ENCODE measurements around the gene OR2T10. TPM values are rescaled to one million over a fixed set of nuclear protein-coding genes. Genes with fewer than 3 reads are reported as not detected.
"Not testable (repeated sequence)": the region's sequence is repeated elsewhere in the genome, so short reads cannot be mapped to it uniquely, and the experiment has no call there.

Gene OR2T10
- total and polyA plus RNA-seq, 2 donors, result not detected

GRCh38 chr1:248576260-248576980 lies 21.1 kb downstream of the OR2T10 start:
- Histone ChIP-seq H3K9me3 (ENCODE audit: control insufficient read depth in 2 of 2, insufficient read depth in 1 of 2, low read length in 1 of 2) (no peaks in the 10 kb centered on the region), H3K27me3 (ENCODE audit: control insufficient read depth in 2 of 2, insufficient read depth in 1 of 2, low read length in 1 of 2) (no peaks in the 10 kb centered on the region), H3K27ac (ENCODE audit: low read depth in 1 of 2, low read length in 1 of 2) (no peak overlapping the region), H3K36me3 (ENCODE audit: control insufficient read depth in 2 of 2, insufficient read depth in 2 of 2, low read length in 1 of 2) (no peaks in the 10 kb centered on the region), H3K4me3 (ENCODE audit: low read length in 2 of 2) (no peak overlapping the region), H3K4me1 (ENCODE audit: control insufficient read depth in 2 of 2, insufficient read depth in 2 of 2, low read length in 2 of 2) (no peaks in the 10 kb centered on the region)
- DNase-seq (ENCODE audit: low read depth in 6 of 9, low spot score in 9 of 9), result no peak
- WGBS, result 93% methylated on average over 9 of the region's 9 CpGs

GRCh38 chr1:248574657-248575056 lies 22.8 kb downstream of the OR2T10 start, which contains the start of gene OR2T34:
Gene OR2T34, minus strand, starts transcription at chr1:248574757. Its CDS starts 0 bp downstream, at chr1:248574757.
- DNase-seq (ENCODE audit: low read depth in 6 of 9, low spot score in 9 of 9); H3K27me3 ChIP-seq (ENCODE audit: control insufficient read depth in 2 of 2, insufficient read depth in 1 of 2, low read length in 1 of 2): not testable (repeated sequence)

GRCh38 chr1:248573856-248574255 lies 23.6 kb downstream of the OR2T10 start:
- not testable (repeated sequence) for H3K9me3 ChIP-seq (ENCODE audit: control insufficient read depth in 2 of 2, insufficient read depth in 1 of 2, low read length in 1 of 2); H3K27ac ChIP-seq (ENCODE audit: low read depth in 1 of 2, low read length in 1 of 2); H3K27me3 ChIP-seq (ENCODE audit: control insufficient read depth in 2 of 2, insufficient read depth in 1 of 2, low read length in 1 of 2); H3K4me1 ChIP-seq (ENCODE audit: control insufficient read depth in 2 of 2, insufficient read depth in 2 of 2, low read length in 2 of 2); H3K36me3 ChIP-seq (ENCODE audit: control insufficient read depth in 2 of 2, insufficient read depth in 2 of 2, low read length in 1 of 2); DNase-seq (ENCODE audit: low read depth in 6 of 9, low spot score in 9 of 9); H3K4me3 ChIP-seq (ENCODE audit: low read length in 2 of 2)
- 100% methylated on average over 5 of the region's 8 CpGs for WGBS

More at GRCh38 chr1:248574657-248575056, 22.8 kb downstream of the OR2T10 start, which contains the start of gene OR2T34:
- H3K27ac ChIP-seq (ENCODE audit: low read depth in 1 of 2, low read length in 1 of 2); H3K4me3 ChIP-seq (ENCODE audit: low read length in 2 of 2); H3K36me3 ChIP-seq (ENCODE audit: control insufficient read depth in 2 of 2, insufficient read depth in 2 of 2, low read length in 1 of 2); H3K9me3 ChIP-seq (ENCODE audit: control insufficient read depth in 2 of 2, insufficient read depth in 1 of 2, low read length in 1 of 2); H3K4me1 ChIP-seq (ENCODE audit: control insufficient read depth in 2 of 2, insufficient read depth in 2 of 2, low read length in 2 of 2): not testable (repeated sequence)
- 95% methylated on average over 3 of the region's 3 CpGs for WGBS

- H3K36me3 ChIP-seq (ENCODE audit: control insufficient read depth in 2 of 2, insufficient read depth in 2 of 2, low read length in 1 of 2); H3K27ac ChIP-seq (ENCODE audit: low read depth in 1 of 2, low read length in 1 of 2); H3K9me3 ChIP-seq (ENCODE audit: control insufficient read depth in 2 of 2, insufficient read depth in 1 of 2, low read length in 1 of 2); DNase-seq (ENCODE audit: low read depth in 6 of 9, low spot score in 9 of 9); H3K4me1 ChIP-seq (ENCODE audit: control insufficient read depth in 2 of 2, insufficient read depth in 2 of 2, low read length in 2 of 2); H3K27me3 ChIP-seq (ENCODE audit: control insufficient read depth in 2 of 2, insufficient read depth in 1 of 2, low read length in 1 of 2); H3K4me3 ChIP-seq (ENCODE audit: low read length in 2 of 2): not testable (repeated sequence)
- no CpG with 5 or more reads among the region's 1 CpG for WGBS
Observed at GRCh38 chr1:248572049-248572448, 25.5 kb downstream of the OR2T10 start.

- DNase-seq (ENCODE audit: low read depth in 6 of 9, low spot score in 9 of 9); H3K36me3 ChIP-seq (ENCODE audit: control insufficient read depth in 2 of 2, insufficient read depth in 2 of 2, low read length in 1 of 2); H3K27me3 ChIP-seq (ENCODE audit: control insufficient read depth in 2 of 2, insufficient read depth in 1 of 2, low read length in 1 of 2); H3K4me3 ChIP-seq (ENCODE audit: low read length in 2 of 2); H3K4me1 ChIP-seq (ENCODE audit: control insufficient read depth in 2 of 2, insufficient read depth in 2 of 2, low read length in 2 of 2); H3K9me3 ChIP-seq (ENCODE audit: control insufficient read depth in 2 of 2, insufficient read depth in 1 of 2, low read length in 1 of 2); H3K27ac ChIP-seq (ENCODE audit: low read depth in 1 of 2, low read length in 1 of 2): not testable (repeated sequence)
- WGBS, result 71% methylated on average over 3 of the region's 3 CpGs
Observed at GRCh38 chr1:248570811-248571210, 26.7 kb downstream of the OR2T10 start.

- H3K9me3 ChIP-seq (ENCODE audit: control insufficient read depth in 2 of 2, insufficient read depth in 1 of 2, low read length in 1 of 2); H3K36me3 ChIP-seq (ENCODE audit: control insufficient read depth in 2 of 2, insufficient read depth in 2 of 2, low read length in 1 of 2); H3K4me1 ChIP-seq (ENCODE audit: control insufficient read depth in 2 of 2, insufficient read depth in 2 of 2, low read length in 2 of 2); DNase-seq (ENCODE audit: low read depth in 6 of 9, low spot score in 9 of 9); H3K4me3 ChIP-seq (ENCODE audit: low read length in 2 of 2); H3K27me3 ChIP-seq (ENCODE audit: control insufficient read depth in 2 of 2, insufficient read depth in 1 of 2, low read length in 1 of 2); H3K27ac ChIP-seq (ENCODE audit: low read depth in 1 of 2, low read length in 1 of 2): not testable (repeated sequence)
- 93% methylated on average over 2 of the region's 2 CpGs for WGBS
Observed at GRCh38 chr1:248569049-248569448, 28.5 kb downstream of the OR2T10 start.

GRCh38 chr1:248565530-248566373 lies 31.7 kb downstream of the OR2T10 start:
- WGBS, result 55% methylated on average over 11 of the region's 11 CpGs
- peak in 3 of 9 donors; percentile 2 to 8 (median 8) for DNase-seq (ENCODE audit: low read depth in 6 of 9, low spot score in 9 of 9)
- not testable (repeated sequence) for H3K36me3 ChIP-seq (ENCODE audit: control insufficient read depth in 2 of 2, insufficient read depth in 2 of 2, low read length in 1 of 2); H3K4me1 ChIP-seq (ENCODE audit: control insufficient read depth in 2 of 2, insufficient read depth in 2 of 2, low read length in 2 of 2); H3K4me3 ChIP-seq (ENCODE audit: low read length in 2 of 2); H3K27ac ChIP-seq (ENCODE audit: low read depth in 1 of 2, low read length in 1 of 2); H3K9me3 ChIP-seq (ENCODE audit: control insufficient read depth in 2 of 2, insufficient read depth in 1 of 2, low read length in 1 of 2); H3K27me3 ChIP-seq (ENCODE audit: control insufficient read depth in 2 of 2, insufficient read depth in 1 of 2, low read length in 1 of 2)

- H3K4me1 ChIP-seq (ENCODE audit: control insufficient read depth in 2 of 2, insufficient read depth in 2 of 2, low read length in 2 of 2); H3K27me3 ChIP-seq (ENCODE audit: control insufficient read depth in 2 of 2, insufficient read depth in 1 of 2, low read length in 1 of 2); H3K9me3 ChIP-seq (ENCODE audit: control insufficient read depth in 2 of 2, insufficient read depth in 1 of 2, low read length in 1 of 2); H3K4me3 ChIP-seq (ENCODE audit: low read length in 2 of 2); DNase-seq (ENCODE audit: low read depth in 6 of 9, low spot score in 9 of 9); H3K27ac ChIP-seq (ENCODE audit: low read depth in 1 of 2, low read length in 1 of 2); H3K36me3 ChIP-seq (ENCODE audit: control insufficient read depth in 2 of 2, insufficient read depth in 2 of 2, low read length in 1 of 2): not testable (repeated sequence)
- 93% methylated on average over 2 of the region's 3 CpGs for WGBS
Observed at GRCh38 chr1:248562672-248563071, 34.8 kb downstream of the OR2T10 start, which contains the start of gene OR2T29. Gene OR2T29, minus strand, starts transcription at chr1:248562772. Its CDS starts 3,281 bp downstream, at chr1:248559491.

- H3K9me3 ChIP-seq (ENCODE audit: control insufficient read depth in 2 of 2, insufficient read depth in 1 of 2, low read length in 1 of 2); H3K27me3 ChIP-seq (ENCODE audit: control insufficient read depth in 2 of 2, insufficient read depth in 1 of 2, low read length in 1 of 2); DNase-seq (ENCODE audit: low read depth in 6 of 9, low spot score in 9 of 9); H3K4me3 ChIP-seq (ENCODE audit: low read length in 2 of 2); H3K36me3 ChIP-seq (ENCODE audit: control insufficient read depth in 2 of 2, insufficient read depth in 2 of 2, low read length in 1 of 2); H3K4me1 ChIP-seq (ENCODE audit: control insufficient read depth in 2 of 2, insufficient read depth in 2 of 2, low read length in 2 of 2); H3K27ac ChIP-seq (ENCODE audit: low read depth in 1 of 2, low read length in 1 of 2): not testable (repeated sequence)
- WGBS, result no CpG with 5 or more reads among the region's 6 CpGs
Observed at GRCh38 chr1:248551027-248551426, 46.5 kb downstream of the OR2T10 start.
